GM23338 (cell line): ENCODE measurements around the gene GPC5. TPM values are rescaled to one million over a fixed set of nuclear protein-coding genes. Genes with fewer than 3 reads are reported as not detected.

ENCODE experiments used
- ATAC-seq: fragments of 200-7000 bp; cut with Tn5 transposase; 3 replicates; pipeline ENCODE4 v1.9.1; 2020
- DNase-seq: peaks from one replicate; pipeline ENCODE4 v3.0.0-alpha.2; 2015; ENCODE audit warnings: low spot score
- H2AFZ ChIP-seq: fragments of 200-600 bp; sonication (generic); 2 replicates; pipeline ENCODE4 v1.8.0; 2016; ENCODE audit warnings: antibody characterized with exemption, mild to moderate bottlenecking, moderate library complexity
- H3F3A ChIP-seq: fragments of 200-600 bp; sonication (generic); replicated peaks from 2 replicates; pipeline ENCODE4 v1.8.0; 2017; ENCODE audit warnings: antibody characterized with exemption, mixed run types, low read depth
- H3K27ac ChIP-seq: fragments of 200-600 bp; sonication (generic); 2 replicates; pipeline ENCODE4 v1.6.1; 2016; ENCODE audit warnings: low read depth
- H3K27me3 ChIP-seq: fragments of 200-600 bp; sonication (generic); 2 replicates; pipeline ENCODE4 v1.8.0; 2016; ENCODE audit warnings: mild to moderate bottlenecking, mixed run types, moderate library complexity; ENCODE audit not compliant: insufficient read depth
- H3K36me3 ChIP-seq: fragments of 200-600 bp; sonication (generic); 2 replicates; pipeline ENCODE4 v1.8.0; 2016; ENCODE audit warnings: mild to moderate bottlenecking; ENCODE audit not compliant: insufficient read depth
- H3K4me1 ChIP-seq: fragments of 200-600 bp; sonication (generic); 2 replicates; pipeline ENCODE4 v1.8.0; 2016; ENCODE audit warnings: mild to moderate bottlenecking, moderate library complexity; ENCODE audit not compliant: insufficient read depth
- H3K4me2 ChIP-seq: fragments of 200-600 bp; sonication (generic); 2 replicates; pipeline ENCODE4 v1.7.1; 2017; ENCODE audit warnings: mixed run types
- H3K4me3 ChIP-seq: fragments of 200-600 bp; sonication (generic); 2 replicates; pipeline ENCODE4 v1.6.1; 2016; ENCODE audit warnings: mixed run types
- H3K79me2 ChIP-seq: fragments of 200-600 bp; sonication (generic); replicated peaks from 2 replicates; pipeline ENCODE4 v1.8.0; 2017; ENCODE audit warnings: mild to moderate bottlenecking; ENCODE audit not compliant: insufficient read depth
- H3K9me2 ChIP-seq: fragments of 200-600 bp; sonication (generic); 2 replicates; pipeline ENCODE4 v1.8.0; 2017; ENCODE audit not compliant: insufficient read depth
- H4K20me1 ChIP-seq: fragments of 200-600 bp; sonication (generic); replicated peaks from 2 replicates; pipeline ENCODE4 v1.8.0; 2017; ENCODE audit warnings: mild to moderate bottlenecking; ENCODE audit not compliant: insufficient read depth
- H3K27ac Mint-ChIP-seq: 2 replicates; pipeline ENCODE4 v1.8.0; 2020; ENCODE audit warnings: inconsistent platforms, mild to moderate bottlenecking, moderate library complexity, mixed read lengths
- H3K27me3 Mint-ChIP-seq: 3 replicates; pipeline ENCODE4 v1.8.0; 2022; ENCODE audit warnings: low read depth, mild to moderate bottlenecking, moderate library complexity, mixed read lengths, inconsistent platforms; ENCODE audit not compliant: insufficient read depth, poor library complexity
- H3K36me3 Mint-ChIP-seq: 3 replicates; pipeline ENCODE4 v1.8.0; 2021; ENCODE audit warnings: low read depth, mild to moderate bottlenecking, inconsistent platforms, moderate library complexity, mixed read lengths
- H3K4me1 Mint-ChIP-seq: 3 replicates; pipeline ENCODE4 v1.8.0; 2020; ENCODE audit warnings: mild to moderate bottlenecking, inconsistent platforms, mixed read lengths
- H3K4me3 Mint-ChIP-seq: 3 replicates; pipeline ENCODE4 v1.8.0; 2021; ENCODE audit warnings: moderate library complexity, mild to moderate bottlenecking, inconsistent platforms, mixed read lengths
- H3K9me3 Mint-ChIP-seq: 3 replicates; pipeline ENCODE4 v1.8.0; 2020; ENCODE audit warnings: moderate library complexity, mild to moderate bottlenecking, inconsistent platforms, mixed read lengths
- CREB1 ChIP-seq: fragments of 250-450 bp; sonication (Bioruptor Pico); IDR thresholded peaks from 2 replicates; pipeline ENCODE4 v1.5.0; 2020; ENCODE audit warnings: low read depth, mild to moderate bottlenecking, moderate library complexity
- EZH2phosphoT487 ChIP-seq: fragments of 200-600 bp; sonication (generic); IDR thresholded peaks from one replicate; pipeline ENCODE4 v1.8.1; 2018; ENCODE audit warnings: antibody characterized with exemption; ENCODE audit not compliant: unreplicated experiment
- JUNB ChIP-seq: IDR thresholded peaks from one replicate; pipeline ENCODE4 v1.6.1; 2016; ENCODE audit warnings: antibody characterized with exemption; ENCODE audit not compliant: unreplicated experiment
- NANOG ChIP-seq: IDR thresholded peaks from 2 replicates; pipeline ENCODE4 v1.6.1; 2016; ENCODE audit warnings: antibody characterized with exemption, borderline replicate concordance
- POLR2AphosphoS5 ChIP-seq: IDR thresholded peaks from 2 replicates; pipeline ENCODE4 v1.6.1; 2016; ENCODE audit warnings: antibody characterized with exemption, low read depth
- STAT1 ChIP-seq: IDR thresholded peaks from one replicate; pipeline ENCODE4 v1.6.1; 2016; ENCODE audit warnings: antibody characterized with exemption; ENCODE audit not compliant: unreplicated experiment
- ZNF114 ChIP-seq: fragments of 250-450 bp; sonication (Bioruptor Pico); IDR thresholded peaks from 2 replicates; pipeline ENCODE4 v1.5.0; 2020; ENCODE audit warnings: mild to moderate bottlenecking, moderate library complexity
- polyA plus RNA-seq: library from polyadenylated mRNA; unstranded; fragments of >200 nt; fragmentation: Nextera tagmentation; extraction: Ambion mirVana; gene quantifications from 2 replicates; pipeline ENCODE4 v1.2.1, GENCODE V29; 2016
- total RNA-seq: library from RNA; depleted of rRNA; stranded (reverse); fragments of >200 nt; shearing (Covaris generic); gene quantifications from 2 replicates; pipeline ENCODE4 v1.2.3, GENCODE V29; 2014
- TF ChIP-seq, protein P1 (sequence below): IDR thresholded peaks from one replicate; pipeline ENCODE4 v1.6.1; 2018; ENCODE audit warnings: antibody characterized with exemption; ENCODE audit not compliant: unreplicated experiment
- TF ChIP-seq, protein P2 (sequence below): fragments of 250-450 bp; sonication (Bioruptor Pico); IDR thresholded peaks from 2 replicates; pipeline ENCODE4 v1.5.0; 2020; ENCODE audit warnings: mild to moderate bottlenecking, moderate library complexity
- TF ChIP-seq, protein P3 (sequence below), 2 experiments: fragments of 200-600 bp in 1 of 2; sonication (generic) in 1 of 2; conservative IDR thresholded peaks; 2 replicates each; pipeline versions ENCODE4 v1.5.1 to v1.6.1; 2016 to 2017; ENCODE audit warnings: antibody characterized with exemption in 2 of 2, low read depth in 2 of 2, mild to moderate bottlenecking in 2 of 2, moderate library complexity in 1 of 2
- TF ChIP-seq, protein P4 (sequence below): IDR thresholded peaks from 2 replicates; pipeline ENCODE4 v1.6.1; 2016; ENCODE audit warnings: antibody characterized with exemption

Gene GPC5
- total and polyA plus RNA-seq, 2 experiments from 2014 or later: 0.95 to 1.1 TPM

DNA sequence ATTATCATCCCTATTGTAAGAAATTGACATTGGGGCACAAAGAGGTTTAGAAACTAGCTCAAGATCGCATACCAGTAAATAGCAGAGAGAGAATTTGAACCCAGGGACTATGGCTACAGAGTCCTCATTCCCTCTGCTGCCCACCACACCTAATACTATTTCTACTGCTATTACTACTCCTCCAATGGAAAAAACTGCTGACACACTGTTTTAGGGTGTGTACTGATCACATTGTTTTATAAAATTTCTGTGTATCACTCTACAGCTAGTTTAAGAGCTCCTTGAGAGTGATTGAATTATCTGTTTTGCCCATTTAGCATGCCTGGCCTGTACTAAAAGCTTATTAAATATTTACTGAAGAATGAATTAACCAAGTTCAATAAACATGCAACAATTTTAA is 552.4 kb downstream of the GPC5 start:
- Mint-ChIP-seq H3K4me1 (peaks cover 5% of the 10 kb centered on the region), H3K27me3 (no peaks in the 10 kb centered on the region), H3K36me3 (no peaks in the 10 kb centered on the region), H3K27ac (no peak overlapping the region), H3K9me3 (no peaks in the 10 kb centered on the region), H3K4me3 (no peak overlapping the region)
- H3K4me1 ChIP-seq: no peaks in the 10 kb centered on the region
- H4K20me1 ChIP-seq: no peaks in the 10 kb centered on the region
- H3K4me3 ChIP-seq: no peak overlapping the region
- H3K79me2 ChIP-seq: no peaks in the 10 kb centered on the region
- no peaks in the 10 kb centered on the region for H3F3A ChIP-seq
- H3K4me2 ChIP-seq: no peak overlapping the region
- TF ChIP-seq, protein P1, sequence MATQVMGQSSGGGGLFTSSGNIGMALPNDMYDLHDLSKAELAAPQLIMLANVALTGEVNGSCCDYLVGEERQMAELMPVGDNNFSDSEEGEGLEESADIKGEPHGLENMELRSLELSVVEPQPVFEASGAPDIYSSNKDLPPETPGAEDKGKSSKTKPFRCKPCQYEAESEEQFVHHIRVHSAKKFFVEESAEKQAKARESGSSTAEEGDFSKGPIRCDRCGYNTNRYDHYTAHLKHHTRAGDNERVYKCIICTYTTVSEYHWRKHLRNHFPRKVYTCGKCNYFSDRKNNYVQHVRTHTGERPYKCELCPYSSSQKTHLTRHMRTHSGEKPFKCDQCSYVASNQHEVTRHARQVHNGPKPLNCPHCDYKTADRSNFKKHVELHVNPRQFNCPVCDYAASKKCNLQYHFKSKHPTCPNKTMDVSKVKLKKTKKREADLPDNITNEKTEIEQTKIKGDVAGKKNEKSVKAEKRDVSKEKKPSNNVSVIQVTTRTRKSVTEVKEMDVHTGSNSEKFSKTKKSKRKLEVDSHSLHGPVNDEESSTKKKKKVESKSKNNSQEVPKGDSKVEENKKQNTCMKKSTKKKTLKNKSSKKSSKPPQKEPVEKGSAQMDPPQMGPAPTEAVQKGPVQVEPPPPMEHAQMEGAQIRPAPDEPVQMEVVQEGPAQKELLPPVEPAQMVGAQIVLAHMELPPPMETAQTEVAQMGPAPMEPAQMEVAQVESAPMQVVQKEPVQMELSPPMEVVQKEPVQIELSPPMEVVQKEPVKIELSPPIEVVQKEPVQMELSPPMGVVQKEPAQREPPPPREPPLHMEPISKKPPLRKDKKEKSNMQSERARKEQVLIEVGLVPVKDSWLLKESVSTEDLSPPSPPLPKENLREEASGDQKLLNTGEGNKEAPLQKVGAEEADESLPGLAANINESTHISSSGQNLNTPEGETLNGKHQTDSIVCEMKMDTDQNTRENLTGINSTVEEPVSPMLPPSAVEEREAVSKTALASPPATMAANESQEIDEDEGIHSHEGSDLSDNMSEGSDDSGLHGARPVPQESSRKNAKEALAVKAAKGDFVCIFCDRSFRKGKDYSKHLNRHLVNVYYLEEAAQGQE: no peak
- TF ChIP-seq, protein P2, sequence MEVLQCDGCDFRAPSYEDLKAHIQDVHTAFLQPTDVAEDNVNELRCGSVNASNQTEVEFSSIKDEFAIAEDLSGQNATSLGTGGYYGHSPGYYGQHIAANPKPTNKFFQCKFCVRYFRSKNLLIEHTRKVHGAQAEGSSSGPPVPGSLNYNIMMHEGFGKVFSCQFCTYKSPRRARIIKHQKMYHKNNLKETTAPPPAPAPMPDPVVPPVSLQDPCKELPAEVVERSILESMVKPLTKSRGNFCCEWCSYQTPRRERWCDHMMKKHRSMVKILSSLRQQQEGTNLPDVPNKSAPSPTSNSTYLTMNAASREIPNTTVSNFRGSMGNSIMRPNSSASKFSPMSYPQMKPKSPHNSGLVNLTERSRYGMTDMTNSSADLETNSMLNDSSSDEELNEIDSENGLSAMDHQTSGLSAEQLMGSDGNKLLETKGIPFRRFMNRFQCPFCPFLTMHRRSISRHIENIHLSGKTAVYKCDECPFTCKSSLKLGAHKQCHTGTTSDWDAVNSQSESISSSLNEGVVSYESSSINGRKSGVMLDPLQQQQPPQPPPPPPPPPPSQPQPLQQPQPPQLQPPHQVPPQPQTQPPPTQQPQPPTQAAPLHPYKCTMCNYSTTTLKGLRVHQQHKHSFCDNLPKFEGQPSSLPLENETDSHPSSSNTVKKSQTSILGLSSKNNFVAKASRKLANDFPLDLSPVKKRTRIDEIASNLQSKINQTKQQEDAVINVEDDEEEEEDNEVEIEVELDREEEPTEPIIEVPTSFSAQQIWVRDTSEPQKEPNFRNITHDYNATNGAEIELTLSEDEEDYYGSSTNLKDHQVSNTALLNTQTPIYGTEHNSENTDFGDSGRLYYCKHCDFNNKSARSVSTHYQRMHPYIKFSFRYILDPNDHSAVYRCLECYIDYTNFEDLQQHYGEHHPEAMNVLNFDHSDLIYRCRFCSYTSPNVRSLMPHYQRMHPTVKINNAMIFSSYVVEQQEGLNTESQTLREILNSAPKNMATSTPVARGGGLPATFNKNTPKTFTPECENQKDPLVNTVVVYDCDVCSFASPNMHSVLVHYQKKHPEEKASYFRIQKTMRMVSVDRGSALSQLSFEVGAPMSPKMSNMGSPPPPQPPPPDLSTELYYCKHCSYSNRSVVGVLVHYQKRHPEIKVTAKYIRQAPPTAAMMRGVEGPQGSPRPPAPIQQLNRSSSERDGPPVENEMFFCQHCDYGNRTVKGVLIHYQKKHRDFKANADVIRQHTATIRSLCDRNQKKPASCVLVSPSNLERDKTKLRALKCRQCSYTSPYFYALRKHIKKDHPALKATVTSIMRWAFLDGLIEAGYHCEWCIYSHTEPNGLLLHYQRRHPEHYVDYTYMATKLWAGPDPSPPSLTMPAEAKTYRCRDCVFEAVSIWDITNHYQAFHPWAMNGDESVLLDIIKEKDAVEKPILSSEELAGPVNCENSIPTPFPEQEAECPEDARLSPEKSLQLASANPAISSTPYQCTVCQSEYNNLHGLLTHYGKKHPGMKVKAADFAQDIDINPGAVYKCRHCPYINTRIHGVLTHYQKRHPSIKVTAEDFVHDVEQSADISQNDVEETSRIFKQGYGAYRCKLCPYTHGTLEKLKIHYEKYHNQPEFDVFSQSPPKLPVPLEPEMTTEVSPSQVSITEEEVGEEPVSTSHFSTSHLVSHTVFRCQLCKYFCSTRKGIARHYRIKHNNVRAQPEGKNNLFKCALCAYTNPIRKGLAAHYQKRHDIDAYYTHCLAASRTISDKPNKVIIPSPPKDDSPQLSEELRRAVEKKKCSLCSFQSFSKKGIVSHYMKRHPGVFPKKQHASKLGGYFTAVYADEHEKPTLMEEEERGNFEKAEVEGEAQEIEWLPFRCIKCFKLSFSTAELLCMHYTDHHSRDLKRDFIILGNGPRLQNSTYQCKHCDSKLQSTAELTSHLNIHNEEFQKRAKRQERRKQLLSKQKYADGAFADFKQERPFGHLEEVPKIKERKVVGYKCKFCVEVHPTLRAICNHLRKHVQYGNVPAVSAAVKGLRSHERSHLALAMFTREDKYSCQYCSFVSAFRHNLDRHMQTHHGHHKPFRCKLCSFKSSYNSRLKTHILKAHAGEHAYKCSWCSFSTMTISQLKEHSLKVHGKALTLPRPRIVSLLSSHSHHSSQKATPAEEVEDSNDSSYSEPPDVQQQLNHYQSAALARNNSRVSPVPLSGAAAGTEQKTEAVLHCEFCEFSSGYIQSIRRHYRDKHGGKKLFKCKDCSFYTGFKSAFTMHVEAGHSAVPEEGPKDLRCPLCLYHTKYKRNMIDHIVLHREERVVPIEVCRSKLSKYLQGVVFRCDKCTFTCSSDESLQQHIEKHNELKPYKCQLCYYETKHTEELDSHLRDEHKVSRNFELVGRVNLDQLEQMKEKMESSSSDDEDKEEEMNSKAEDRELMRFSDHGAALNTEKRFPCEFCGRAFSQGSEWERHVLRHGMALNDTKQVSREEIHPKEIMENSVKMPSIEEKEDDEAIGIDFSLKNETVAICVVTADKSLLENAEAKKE: no peak
- no peak for TF ChIP-seq POLR2AphosphoS5
- TF ChIP-seq STAT1: no peak
- no peak for TF ChIP-seq CREB1
- TF ChIP-seq ZNF114 (CRISPR knock-in tag): no peak
- TF ChIP-seq, protein P3, sequence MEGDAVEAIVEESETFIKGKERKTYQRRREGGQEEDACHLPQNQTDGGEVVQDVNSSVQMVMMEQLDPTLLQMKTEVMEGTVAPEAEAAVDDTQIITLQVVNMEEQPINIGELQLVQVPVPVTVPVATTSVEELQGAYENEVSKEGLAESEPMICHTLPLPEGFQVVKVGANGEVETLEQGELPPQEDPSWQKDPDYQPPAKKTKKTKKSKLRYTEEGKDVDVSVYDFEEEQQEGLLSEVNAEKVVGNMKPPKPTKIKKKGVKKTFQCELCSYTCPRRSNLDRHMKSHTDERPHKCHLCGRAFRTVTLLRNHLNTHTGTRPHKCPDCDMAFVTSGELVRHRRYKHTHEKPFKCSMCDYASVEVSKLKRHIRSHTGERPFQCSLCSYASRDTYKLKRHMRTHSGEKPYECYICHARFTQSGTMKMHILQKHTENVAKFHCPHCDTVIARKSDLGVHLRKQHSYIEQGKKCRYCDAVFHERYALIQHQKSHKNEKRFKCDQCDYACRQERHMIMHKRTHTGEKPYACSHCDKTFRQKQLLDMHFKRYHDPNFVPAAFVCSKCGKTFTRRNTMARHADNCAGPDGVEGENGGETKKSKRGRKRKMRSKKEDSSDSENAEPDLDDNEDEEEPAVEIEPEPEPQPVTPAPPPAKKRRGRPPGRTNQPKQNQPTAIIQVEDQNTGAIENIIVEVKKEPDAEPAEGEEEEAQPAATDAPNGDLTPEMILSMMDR (conservative IDR thresholded peaks at IDR 0.05; ENCODE audit: low read depth in 2 of 2): no peak
- TF ChIP-seq, protein P4, sequence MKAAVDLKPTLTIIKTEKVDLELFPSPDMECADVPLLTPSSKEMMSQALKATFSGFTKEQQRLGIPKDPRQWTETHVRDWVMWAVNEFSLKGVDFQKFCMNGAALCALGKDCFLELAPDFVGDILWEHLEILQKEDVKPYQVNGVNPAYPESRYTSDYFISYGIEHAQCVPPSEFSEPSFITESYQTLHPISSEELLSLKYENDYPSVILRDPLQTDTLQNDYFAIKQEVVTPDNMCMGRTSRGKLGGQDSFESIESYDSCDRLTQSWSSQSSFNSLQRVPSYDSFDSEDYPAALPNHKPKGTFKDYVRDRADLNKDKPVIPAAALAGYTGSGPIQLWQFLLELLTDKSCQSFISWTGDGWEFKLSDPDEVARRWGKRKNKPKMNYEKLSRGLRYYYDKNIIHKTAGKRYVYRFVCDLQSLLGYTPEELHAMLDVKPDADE: no peak
- TF ChIP-seq NANOG: no peak
- no peak for TF ChIP-seq EZH2phosphoT487
- TF ChIP-seq JUNB: no peak
- H3K9me2 ChIP-seq: no peaks in the 10 kb centered on the region
- H2AFZ ChIP-seq: no peak overlapping the region
- no peaks in the 10 kb centered on the region for H3K36me3 ChIP-seq
- DNase-seq (no peak), ATAC-seq (no peak)
- H3K27me3 ChIP-seq: no peaks in the 10 kb centered on the region
- no peak overlapping the region for H3K27ac ChIP-seq
